Jurkat, Clone E6-1 (cell line): ENCODE results near the gene CAMK1D.

Experiments
- DNase-seq: peaks from one replicate; pipeline ENCODE4 v3.0.0-alpha.2; 2011; ENCODE audit warnings: low read depth, low spot score
- H3K4me3 ChIP-seq: 2 replicates; pipeline ENCODE4 v1.5.1; 2011; ENCODE audit warnings: mild to moderate bottlenecking, low read length, control low read depth, moderate library complexity

CAMK1D gene

DNA sequence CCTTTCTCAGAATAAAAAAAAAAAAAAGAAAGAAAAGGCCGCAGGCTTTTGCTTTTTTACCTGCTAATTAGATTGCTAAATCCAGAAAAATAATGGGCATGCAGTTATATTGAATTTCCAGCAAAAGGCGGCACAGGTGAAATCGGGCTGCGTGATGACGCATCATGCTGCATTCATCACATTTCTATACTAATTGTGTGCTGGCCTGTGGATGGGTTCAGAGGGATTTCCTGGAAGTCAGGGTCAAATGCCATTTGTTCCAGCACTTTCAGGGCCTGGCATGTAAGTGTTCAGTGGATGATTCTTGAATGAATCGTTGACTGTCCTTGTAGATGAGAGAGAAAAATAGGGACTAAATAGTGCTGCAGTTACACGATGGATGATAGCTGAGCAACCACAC, 292.7 kb downstream of the CAMK1D start:
- H3K4me3 ChIP-seq = no peak overlapping the region
- no peak for DNase-seq

GRCh38 chr10:12643279-12643678, 293.9 kb downstream of the CAMK1D start:
- no peak for DNase-seq
- H3K4me3 ChIP-seq = no peak overlapping the region

GRCh38 chr10:12644380-12645144, 295.2 kb downstream of the CAMK1D start:
- no peak overlapping the region for H3K4me3 ChIP-seq
- no peak for DNase-seq

DNA sequence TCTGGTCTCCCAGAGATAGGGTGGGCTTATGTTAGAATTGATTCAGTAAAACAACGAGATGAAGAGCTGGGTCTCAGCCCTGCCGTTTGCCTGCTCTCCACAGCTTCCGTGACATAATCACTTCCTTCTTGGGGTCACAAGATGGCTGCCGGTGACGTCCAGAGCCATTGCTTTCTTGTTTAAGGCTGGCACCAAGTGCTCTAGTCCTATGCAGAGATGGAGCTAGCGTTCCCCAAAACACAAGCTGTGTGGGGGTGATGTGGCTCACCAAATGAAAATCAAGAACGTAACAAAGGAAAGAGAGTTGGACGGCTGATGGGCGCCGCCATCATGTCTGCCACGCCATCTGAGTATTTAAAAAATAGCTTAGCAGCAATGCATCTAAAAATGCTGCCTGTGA, 296.1 kb downstream of the CAMK1D start:
- no peak for DNase-seq
- H3K4me3 ChIP-seq = no peak overlapping the region

- H3K4me3 ChIP-seq = no peak overlapping the region
- no peak for DNase-seq
These were observed 299.8 kb downstream of the CAMK1D start for GRCh38 chr10:12649012-12649584.

- DNase-seq = no peak
- H3K4me3 ChIP-seq = no peak overlapping the region
These were observed 300.8 kb downstream of the CAMK1D start for GRCh38 chr10:12650122-12650521.

GRCh38 chr10:12650538-12651298, 301.4 kb downstream of the CAMK1D start:
- no peak for DNase-seq
- no peak overlapping the region for H3K4me3 ChIP-seq

- H3K4me3 ChIP-seq = no peak overlapping the region
- no peak for DNase-seq
These were observed 306.6 kb downstream of the CAMK1D start for GRCh38 chr10:12655940-12656339.

DNA sequence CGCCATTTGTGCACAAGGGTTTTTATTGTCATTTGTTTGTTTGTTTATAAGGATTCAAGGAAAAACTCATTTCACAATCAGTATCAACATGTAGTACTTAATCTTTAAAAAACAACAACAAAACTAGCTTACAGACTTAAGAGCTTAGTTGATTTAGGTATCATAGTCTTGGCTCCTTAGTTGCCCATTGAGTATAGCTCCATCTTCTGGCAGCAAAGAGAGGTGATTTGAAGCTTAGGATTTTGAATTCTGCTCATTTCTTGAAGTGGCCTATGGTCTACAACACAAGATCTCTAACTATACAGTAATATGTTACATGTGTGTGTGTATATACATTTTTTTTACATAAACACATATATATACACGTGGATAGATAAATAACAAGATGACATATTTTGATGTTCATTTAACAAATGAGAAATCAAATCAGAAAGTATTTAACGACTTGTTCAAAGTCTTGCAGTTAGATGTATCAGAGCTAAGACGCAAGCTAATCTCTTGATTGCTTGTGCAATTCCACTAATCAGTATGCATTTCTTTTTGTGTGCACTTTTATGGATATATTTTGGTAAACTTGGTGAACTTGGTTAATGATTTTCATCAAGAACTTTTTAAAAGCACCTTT, 307.3 kb downstream of the CAMK1D start:
- DNase-seq = peak; percentile 80
- no peak overlapping the region for H3K4me3 ChIP-seq

- no peak for DNase-seq
- H3K4me3 ChIP-seq = no peak overlapping the region
These were observed 308.1 kb downstream of the CAMK1D start for GRCh38 chr10:12657489-12657888.

GRCh38 chr10:12658526-12658925, 309.2 kb downstream of the CAMK1D start:
- no peak for DNase-seq
- no peak overlapping the region for H3K4me3 ChIP-seq

- DNase-seq = no peak
- H3K4me3 ChIP-seq = no peak overlapping the region
These were observed 310.4 kb downstream of the CAMK1D start for GRCh38 chr10:12659706-12660105.

DNA sequence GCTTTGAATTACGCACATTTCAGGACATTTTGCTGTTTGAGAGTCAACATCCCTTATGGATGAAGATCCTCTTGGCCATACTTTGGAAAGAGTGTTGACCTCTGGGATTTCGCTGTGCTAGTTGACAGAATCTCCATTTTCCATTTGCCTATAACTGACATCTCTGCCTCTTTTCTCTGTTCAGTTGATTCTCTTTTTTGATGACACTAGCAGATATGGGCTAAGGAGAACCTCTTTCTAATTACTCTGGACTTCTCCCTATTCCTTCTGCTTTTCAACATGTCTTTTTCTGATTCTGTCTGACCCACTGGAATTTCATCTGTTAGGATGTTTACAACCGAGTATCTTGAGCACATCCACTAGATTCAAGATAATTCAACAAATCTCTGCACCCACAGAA, 311.5 kb downstream of the CAMK1D start:
- H3K4me3 ChIP-seq = no peak overlapping the region
- DNase-seq = no peak

DNA sequence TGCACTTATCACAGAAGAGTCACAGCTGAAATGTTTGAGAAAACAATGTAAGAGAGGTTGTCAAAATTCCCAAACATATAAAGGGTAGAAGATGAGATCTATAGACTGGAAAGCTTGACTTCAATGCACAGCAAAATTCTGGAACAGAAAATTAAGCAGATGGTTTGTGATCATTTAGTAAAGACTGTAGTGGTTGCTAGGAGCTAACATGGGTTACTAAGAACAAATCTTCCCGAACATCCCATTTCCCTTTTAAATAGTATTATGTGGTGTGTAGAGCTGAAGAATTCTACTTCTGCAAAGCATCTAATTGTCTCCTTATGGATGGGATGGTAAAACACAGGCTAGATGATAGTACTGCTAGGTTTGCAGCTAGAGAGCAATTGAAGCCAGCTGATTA, 312.3 kb downstream of the CAMK1D start:
- DNase-seq = no peak
- H3K4me3 ChIP-seq = no peak overlapping the region

- no peak overlapping the region for H3K4me3 ChIP-seq
- no peak for DNase-seq
These were observed 314.5 kb downstream of the CAMK1D start for GRCh38 chr10:12663863-12664262.

DNA sequence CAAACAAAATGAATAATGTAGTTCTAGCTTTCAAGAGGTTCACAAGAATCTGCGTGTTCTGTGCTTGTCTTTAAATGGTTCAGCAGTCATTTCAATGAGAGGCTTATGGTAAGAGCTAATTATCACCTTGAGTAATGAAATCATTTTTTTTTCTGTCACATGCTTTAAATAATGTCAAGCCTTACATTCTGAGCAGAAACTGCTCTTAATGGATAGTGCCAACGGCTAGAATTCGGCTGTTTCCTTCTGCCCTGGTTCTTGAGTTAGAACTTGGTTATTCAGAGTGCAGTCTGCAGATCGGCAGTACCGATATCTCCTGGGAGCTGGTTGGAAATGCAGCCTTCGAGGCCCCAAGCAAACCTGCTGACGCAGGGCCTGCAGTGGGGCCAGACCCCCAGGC, 316.2 kb downstream of the CAMK1D start:
- no peak for DNase-seq
- no peak overlapping the region for H3K4me3 ChIP-seq

DNA sequence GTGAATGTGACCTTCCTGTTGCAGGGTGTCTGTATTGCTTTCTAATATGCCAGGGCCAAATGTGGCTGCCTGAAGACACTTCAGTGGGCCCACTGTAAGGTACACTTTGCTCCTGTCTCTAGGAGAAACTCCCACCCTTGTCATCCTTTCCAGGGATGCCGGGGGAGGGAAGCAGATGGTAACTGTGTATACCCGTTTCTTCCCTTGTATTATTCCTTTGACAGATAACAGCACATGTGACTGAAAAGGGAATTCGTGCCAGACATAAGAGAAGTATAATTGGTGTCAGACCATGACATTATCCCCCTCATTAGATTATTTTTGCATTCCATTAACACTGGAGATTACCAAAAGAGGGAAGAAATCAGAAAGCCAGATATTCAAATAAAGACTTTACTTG, 317.7 kb downstream of the CAMK1D start:
- DNase-seq = no peak
- H3K4me3 ChIP-seq = no peak overlapping the region

DNA sequence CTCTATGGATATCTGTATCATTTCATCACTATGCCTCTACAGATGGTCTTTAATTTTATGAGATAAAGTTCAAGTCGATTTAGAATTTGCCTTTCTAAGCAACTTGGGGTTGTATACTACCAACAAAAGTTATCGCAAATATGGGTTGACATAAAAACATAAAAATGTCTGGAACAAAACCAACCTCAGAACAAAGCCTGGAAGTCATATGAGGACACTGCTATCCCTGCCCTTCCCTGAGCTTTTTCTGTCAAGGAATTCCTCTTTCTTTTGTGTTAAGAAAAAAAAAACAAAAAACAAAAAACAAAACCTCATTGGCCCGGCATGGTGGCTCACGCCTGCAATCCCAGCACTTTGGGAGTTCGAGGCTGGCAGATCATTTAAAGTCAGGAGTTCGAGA, 319.3 kb downstream of the CAMK1D start:
- DNase-seq = no peak
- no peak overlapping the region for H3K4me3 ChIP-seq

DNA sequence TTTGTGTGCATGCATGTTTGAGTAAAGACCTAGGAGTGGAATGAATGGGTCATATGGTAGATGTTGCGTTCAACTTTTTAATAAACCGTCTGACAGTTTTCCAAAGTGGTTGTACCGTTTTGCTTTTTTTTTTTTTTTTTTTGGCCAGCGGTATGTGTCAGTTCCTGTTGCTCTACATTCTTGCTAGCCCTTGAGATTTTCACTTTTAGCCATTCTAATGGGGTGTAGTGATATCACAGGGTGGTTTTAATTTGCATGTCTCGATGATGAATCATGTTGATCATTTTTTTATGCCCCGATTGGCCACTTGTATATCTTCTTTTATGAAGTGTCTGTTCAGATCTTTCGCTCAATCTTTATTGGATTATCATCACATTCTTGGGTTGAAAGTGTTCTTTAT, 320.7 kb downstream of the CAMK1D start:
- DNase-seq = no peak
- H3K4me3 ChIP-seq = no peak overlapping the region

GRCh38 chr10:12675186-12675585, 325.8 kb downstream of the CAMK1D start:
- no peak for DNase-seq
- no peak overlapping the region for H3K4me3 ChIP-seq
